Measurements from ENCODE around the gene TRERF1.

DNA sequence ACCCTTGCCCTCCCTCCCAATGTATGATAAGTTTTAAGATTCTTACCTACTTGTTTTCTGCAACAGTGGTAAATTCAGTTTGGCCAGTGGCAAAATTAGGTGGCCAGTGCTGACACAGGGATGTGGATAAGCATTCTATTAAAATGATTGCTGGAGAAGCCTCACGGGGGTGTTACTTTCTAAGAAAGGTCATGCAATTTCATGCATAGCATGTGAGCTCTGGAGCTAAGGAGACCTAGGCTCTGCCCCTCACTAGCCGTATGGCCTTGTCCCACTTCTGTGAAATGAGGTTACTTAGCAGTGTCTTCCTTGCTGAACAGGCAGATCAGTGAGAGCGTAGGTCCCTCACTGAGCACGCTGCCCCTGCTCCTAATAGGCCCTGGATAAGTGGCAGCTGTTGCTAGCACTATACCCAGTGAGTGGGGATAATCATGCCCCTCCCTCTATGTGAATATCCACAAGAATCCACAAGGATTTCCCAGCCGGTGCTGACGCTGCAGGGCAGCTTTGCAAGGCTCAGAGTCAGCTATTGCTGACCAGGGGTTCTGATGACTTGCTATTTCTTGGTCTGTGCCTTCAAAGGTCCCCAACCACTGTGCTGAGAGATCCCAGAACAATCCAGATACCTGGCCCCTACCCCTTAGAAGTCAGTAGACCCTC lies 147.5 kb downstream of the TRERF1 start:
- TF ChIP-seq, protein P1, sequence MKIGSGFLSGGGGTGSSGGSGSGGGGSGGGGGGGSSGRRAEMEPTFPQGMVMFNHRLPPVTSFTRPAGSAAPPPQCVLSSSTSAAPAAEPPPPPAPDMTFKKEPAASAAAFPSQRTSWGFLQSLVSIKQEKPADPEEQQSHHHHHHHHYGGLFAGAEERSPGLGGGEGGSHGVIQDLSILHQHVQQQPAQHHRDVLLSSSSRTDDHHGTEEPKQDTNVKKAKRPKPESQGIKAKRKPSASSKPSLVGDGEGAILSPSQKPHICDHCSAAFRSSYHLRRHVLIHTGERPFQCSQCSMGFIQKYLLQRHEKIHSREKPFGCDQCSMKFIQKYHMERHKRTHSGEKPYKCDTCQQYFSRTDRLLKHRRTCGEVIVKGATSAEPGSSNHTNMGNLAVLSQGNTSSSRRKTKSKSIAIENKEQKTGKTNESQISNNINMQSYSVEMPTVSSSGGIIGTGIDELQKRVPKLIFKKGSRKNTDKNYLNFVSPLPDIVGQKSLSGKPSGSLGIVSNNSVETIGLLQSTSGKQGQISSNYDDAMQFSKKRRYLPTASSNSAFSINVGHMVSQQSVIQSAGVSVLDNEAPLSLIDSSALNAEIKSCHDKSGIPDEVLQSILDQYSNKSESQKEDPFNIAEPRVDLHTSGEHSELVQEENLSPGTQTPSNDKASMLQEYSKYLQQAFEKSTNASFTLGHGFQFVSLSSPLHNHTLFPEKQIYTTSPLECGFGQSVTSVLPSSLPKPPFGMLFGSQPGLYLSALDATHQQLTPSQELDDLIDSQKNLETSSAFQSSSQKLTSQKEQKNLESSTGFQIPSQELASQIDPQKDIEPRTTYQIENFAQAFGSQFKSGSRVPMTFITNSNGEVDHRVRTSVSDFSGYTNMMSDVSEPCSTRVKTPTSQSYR (CRISPR knock-in tag; IDR thresholded peaks at IDR 0.05), result no peak
- TF ChIP-seq, protein P2, sequence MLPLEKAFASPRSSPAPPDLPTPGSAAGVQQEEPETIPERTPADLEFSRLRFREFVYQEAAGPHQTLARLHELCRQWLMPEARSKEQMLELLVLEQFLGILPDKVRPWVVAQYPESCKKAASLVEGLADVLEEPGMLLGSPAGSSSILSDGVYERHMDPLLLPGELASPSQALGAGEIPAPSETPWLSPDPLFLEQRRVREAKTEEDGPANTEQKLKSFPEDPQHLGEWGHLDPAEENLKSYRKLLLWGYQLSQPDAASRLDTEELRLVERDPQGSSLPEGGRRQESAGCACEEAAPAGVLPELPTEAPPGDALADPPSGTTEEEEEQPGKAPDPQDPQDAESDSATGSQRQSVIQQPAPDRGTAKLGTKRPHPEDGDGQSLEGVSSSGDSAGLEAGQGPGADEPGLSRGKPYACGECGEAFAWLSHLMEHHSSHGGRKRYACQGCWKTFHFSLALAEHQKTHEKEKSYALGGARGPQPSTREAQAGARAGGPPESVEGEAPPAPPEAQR (CRISPR knock-in tag; IDR thresholded peaks at IDR 0.05), result no peak
- TF ChIP-seq, protein P3, sequence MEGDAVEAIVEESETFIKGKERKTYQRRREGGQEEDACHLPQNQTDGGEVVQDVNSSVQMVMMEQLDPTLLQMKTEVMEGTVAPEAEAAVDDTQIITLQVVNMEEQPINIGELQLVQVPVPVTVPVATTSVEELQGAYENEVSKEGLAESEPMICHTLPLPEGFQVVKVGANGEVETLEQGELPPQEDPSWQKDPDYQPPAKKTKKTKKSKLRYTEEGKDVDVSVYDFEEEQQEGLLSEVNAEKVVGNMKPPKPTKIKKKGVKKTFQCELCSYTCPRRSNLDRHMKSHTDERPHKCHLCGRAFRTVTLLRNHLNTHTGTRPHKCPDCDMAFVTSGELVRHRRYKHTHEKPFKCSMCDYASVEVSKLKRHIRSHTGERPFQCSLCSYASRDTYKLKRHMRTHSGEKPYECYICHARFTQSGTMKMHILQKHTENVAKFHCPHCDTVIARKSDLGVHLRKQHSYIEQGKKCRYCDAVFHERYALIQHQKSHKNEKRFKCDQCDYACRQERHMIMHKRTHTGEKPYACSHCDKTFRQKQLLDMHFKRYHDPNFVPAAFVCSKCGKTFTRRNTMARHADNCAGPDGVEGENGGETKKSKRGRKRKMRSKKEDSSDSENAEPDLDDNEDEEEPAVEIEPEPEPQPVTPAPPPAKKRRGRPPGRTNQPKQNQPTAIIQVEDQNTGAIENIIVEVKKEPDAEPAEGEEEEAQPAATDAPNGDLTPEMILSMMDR (IDR thresholded peaks at IDR 0.05), result no peak
- TF ChIP-seq TCF7 (CRISPR knock-in tag; IDR thresholded peaks at IDR 0.05; ENCODE audit: low read depth) (no peak), SP1 (CRISPR knock-in tag; conservative IDR thresholded peaks at IDR 0.05) (no peak), ETV6 (CRISPR knock-in tag; IDR thresholded peaks at IDR 0.05) (no peak), GABPB1 (CRISPR knock-in tag; IDR thresholded peaks at IDR 0.05) (no peak), ZNF138 (CRISPR knock-in tag; conservative IDR thresholded peaks at IDR 0.05) (no peak), ZNF317 (CRISPR knock-in tag; IDR thresholded peaks at IDR 0.05; ENCODE audit: borderline replicate concordance, low read depth) (no peak), NR3C1 (CRISPR knock-in tag; conservative IDR thresholded peaks at IDR 0.05; ENCODE audit: low read depth) (no peak)

All from WTC11 (cell line).